HG03378 (cell line): Measurements from ENCODE around the gene OGT.
"Not testable (repeated sequence)": the region's sequence is repeated elsewhere in the genome, so short reads cannot be mapped to it uniquely, and the experiment has no call there.

Experiments used
- ATAC-seq: cut with Tn5 transposase; IDR thresholded peaks from one replicate; pipeline ENCODE4 v1.9.1; 2021; ENCODE audit warnings: mild to moderate bottlenecking, moderate library complexity; ENCODE audit not compliant: unreplicated experiment

The OGT gene

DNA sequence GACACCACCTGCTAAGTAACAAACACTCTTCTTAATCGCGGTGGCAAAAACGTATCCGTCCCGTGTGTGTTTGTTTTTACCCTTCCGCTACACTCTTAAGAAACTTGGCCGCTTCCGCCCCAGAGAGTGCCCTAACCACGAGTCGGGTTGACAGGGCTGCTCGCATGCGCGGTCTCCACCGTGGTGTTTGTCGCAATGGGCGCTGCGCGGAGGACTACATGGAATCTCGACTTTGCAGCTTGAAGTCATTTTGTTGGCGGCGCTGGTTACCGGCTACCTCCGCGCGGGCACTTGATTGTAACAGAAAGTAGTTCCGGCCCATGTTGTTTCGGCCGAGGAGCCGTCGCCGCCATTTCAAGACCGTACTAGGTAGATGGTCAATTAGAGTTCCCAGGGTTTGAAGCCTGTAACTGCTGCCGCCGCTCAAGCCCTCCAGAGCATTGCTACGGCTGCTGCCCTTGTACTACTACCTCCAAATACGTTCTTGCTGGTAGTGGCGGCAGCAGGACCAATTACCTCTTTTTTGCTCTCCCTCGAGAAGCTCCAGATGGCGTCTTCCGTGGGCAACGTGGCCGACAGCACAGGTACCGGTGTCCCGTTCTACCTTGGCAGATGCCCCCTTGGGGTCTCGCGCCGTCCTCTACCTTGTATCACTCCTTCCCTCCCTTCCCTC, at the start of gene OGT:
TSS of gene OGT (plus strand) at position 352 of the 673 bp plus-strand sequence. CDS start at position 548, 196 bp downstream.
- ATAC-seq: peak; percentile 57

DNA sequence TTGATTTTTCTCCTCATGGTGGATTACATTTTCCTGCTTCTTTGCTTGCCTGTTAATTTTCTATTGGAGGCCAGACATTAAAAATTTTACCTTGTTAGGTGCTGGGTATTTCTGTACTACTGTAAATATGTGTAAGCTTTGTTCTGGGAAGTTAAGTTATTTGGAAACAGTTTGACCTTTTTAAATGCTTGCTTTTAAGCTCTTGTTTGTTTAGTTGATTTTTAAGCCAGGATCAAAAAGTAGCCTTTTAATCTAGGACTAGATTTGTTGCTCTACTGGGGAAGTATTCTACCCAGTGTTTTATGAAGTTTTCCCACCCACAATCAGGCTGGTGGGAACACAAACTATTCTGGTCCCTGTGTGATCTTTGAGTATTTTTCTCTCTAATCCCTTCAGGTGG, 45.1 kb upstream of the OGT start:
- ATAC-seq: no peak

GRCh38 chrX:71489540-71489939, 43.4 kb upstream of the OGT start:
- no peak for ATAC-seq

GRCh38 chrX:71492231-71493065, 40.5 kb upstream of the OGT start:
- ATAC-seq: no peak

DNA sequence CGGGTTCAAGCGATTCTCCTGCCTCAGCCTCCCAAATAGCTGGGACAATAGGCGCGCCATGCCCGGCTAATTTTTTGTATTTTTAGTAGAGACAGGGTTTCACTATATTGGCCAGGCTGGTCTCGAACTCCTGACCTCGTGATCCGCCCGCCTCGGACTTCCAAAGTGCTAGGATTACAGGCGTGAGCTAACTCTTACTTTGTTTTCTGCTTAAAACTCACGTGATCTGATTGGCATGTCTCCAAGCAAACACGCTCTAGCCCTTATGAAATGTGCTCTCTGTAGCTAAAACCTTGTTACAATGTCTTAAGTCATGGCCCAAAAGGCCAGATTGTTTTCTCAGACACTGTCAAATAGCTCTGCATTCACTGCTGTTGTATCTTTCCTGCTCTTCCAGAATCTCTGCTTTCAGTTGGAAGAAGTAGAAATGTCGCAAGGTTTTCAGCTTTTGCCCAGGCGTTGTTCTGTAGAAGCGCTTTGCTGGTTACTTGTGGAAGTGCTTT, 39.7 kb upstream of the OGT start:
- ATAC-seq: no peak

GRCh38 chrX:71495979-71496378, 36.9 kb upstream of the OGT start:
- not testable (repeated sequence) for ATAC-seq

DNA sequence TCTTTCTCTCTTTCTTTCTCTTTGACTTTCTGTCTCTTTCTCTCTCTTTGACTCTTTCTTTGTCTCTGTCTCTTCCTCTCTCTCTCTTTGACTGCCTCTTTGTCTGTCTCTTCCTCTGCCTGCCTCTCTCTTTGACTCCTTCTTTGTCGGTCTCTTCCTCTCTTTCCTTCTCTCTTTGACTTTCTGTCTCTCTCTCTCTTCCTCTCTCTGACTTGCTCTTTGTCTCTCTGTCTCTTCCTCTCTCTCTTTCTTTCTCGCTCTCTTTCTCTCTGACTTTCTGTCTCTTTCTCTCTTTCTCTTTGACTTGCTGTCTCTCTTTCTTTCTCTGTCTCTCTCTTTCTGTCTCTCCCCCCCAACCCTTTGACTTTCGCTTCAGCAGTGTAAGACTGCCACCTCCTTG, 36.4 kb upstream of the OGT start:
- no peak for ATAC-seq

GRCh38 chrX:71502080-71502479, 30.8 kb upstream of the OGT start:
- ATAC-seq: not testable (repeated sequence)

GRCh38 chrX:71504346-71504745, 28.6 kb upstream of the OGT start:
- no peak for ATAC-seq

DNA sequence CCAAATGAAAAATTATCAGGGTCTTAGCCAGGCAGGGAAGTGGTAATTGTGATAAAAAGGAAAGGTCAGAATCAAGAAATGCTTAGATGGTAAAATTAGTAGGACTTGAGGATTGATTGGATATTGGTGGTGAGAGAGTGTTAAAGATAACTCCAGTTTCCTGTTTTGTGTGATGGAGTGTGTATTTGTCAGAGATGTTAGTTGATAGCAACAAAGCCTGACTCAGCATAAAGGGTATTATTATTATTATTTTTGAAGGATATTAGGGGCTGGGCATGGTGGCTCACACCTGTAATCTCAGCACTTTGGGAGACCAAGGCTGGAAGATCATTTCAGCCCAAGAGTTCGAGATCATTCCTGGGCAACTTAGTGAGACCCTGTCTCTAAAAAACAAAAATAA, 23.6 kb upstream of the OGT start:
- no peak for ATAC-seq

DNA sequence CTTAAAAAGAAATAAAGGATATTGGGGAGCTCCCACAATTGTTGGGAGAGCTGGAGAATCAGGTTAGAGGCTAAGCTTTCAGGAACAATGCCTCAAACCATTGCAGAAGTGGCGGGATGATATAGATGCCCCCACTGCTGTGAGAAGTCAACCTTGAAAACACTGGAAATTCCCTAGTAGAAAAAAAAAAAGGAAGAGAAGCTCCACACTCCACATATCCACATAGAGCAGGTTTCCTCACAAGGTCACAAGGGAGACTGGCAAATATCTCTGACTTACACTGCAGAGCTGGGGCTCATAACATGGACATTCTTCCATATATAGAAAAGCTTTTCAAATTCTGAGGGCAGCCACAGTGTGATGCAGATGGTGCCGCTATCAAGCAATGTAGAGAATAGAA, 22.7 kb upstream of the OGT start:
- no peak for ATAC-seq

GRCh38 chrX:71513731-71514130, 19.2 kb upstream of the OGT start:
- ATAC-seq: not testable (repeated sequence)

DNA sequence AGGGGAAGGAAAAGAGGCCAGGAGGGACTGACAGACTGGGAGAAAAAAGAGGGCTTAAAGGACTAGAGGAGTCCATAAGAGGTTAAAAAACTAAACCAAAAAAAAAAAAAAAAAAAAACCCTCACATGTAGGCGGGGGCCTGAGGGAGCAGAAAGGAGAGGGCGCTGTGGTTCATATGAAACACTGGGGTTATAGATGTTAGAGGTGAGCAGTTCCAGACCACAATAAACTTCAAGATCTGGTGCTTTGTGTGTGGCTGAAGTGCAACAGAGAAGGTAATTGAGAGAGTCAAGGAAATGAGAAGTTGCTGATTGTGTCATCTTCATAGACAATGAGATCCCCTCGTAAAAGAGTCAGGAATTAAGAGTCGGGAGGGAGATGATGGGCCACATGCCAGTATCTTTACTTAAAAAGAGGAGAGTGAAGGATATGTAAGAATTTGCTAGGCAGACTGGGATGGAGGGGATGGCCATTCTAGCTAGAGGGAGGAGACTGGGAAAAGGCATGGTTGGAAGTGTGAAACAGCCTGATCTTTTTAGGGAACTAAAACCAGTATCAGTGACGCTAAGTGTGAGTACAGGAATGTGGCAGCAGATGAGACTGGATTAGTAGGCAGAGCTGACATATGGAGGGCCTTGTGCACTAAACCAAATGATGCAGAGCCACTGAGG, 18.4 kb upstream of the OGT start:
- no peak for ATAC-seq

DNA sequence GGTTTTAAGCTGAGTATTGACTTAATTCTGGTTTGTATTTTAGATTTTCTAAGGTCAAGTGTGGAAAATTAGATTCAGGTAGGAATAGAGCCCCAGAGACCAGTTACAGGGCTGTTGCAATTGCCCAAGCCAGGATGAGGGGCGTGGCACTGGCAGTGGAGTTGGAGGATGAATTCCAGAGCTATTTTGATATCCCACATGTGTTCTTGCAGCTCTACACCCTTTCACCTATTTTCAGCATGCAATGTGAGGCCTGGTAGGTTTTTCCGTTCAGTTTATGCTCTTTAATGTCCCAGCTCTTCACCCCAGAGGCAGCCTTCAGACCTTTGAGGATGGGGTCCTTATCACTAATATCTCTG, 17.9 kb upstream of the OGT start:
- no peak for ATAC-seq

GRCh38 chrX:71525316-71525715, 7.6 kb upstream of the OGT start:
- no peak for ATAC-seq

DNA sequence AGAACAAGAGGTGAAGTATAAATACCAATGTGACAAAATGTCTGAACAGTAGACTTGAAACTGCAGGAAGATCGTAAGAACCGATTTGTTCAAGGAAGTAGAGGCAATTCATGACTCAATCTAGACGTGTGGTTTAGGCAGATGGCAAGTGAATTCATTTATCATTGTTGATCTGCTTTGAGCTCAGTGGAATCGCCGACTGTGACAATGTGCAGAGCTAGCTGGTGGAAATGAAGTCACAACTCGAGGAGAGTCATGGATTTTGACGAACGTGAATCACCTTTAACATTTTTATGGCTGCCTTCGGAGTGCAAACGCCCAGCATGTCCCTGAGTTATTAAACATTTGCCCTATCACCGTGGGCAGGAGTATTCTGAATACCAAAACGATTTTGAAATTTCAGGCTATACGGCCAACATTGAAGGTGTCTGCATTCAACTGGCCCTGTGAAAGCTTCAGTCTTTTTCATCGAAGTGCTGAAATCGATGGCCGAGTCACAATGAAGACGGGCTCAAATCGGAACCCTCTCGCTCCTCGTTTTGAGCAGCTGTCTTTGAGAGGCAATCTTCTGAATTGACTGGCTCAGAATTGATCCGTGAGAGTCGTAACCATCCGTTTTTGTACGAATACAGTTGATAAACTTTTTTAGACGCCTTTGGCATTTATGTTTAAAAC, 689 bp upstream of the OGT start:
- ATAC-seq: no peak

- no peak for ATAC-seq
Measured at GRCh38 chrX:71533516-71533850, 579 bp downstream of the OGT start.

- ATAC-seq: no peak
Measured at GRCh38 chrX:71533851-71534561, 1.1 kb downstream of the OGT start.

DNA sequence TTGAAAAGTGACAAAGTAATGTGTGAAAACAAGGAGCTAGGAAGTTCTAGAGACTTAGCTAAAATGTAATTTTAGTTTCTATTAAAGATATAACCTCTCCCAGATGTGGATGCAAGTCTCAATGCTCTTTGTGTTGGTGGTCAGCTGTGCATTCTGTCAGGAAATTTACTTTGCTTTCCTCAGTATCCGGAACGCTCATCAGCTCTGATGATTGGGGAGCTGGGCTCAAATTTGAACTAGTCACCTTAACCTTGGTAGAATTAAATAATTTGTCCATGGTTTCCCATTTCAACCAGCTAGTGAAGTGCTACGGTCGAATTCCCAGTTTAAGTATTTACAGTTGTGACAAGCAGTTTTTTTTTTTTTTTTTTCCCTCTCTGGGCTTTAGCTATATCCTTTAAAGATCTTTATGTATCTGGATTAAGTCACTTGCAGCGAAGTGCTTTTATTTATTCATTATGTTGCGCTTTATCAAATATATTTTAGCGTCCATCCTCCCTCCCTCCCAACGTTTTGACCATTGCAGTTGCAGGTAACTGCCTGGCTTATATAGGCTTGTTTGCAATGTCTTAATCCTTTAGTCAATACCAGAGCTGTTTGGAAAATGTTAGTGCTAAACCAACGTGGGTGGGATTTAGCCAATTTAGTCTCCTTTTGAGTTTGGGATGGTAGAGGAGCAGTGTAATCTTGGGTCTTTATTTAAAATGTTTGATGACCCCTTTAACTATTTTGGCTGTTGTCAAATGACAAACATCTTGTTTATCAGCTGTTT, 2.1 kb downstream of the OGT start:
- no peak for ATAC-seq

DNA sequence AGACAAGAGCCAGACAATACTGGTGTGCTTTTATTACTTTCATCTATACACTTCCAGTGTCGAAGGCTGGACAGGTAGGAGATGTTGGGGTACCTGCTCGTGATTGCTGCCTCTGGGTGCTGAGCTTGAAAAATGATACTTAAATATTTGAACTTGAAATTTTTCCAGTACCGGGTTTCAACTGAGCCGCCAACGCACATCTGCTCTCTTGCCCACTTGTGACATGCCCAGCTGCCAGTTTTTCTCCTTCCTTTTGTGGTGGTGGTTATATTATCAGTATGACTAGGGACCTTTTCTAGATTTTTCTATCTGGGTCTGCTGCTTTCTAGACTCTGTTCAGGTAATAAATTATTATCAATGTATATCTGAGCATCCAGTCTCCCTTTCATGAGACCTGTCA, 3.4 kb downstream of the OGT start:
- ATAC-seq: no peak
